ENCODE measurements around the gene CMC2.

Gene CMC2

DNA sequence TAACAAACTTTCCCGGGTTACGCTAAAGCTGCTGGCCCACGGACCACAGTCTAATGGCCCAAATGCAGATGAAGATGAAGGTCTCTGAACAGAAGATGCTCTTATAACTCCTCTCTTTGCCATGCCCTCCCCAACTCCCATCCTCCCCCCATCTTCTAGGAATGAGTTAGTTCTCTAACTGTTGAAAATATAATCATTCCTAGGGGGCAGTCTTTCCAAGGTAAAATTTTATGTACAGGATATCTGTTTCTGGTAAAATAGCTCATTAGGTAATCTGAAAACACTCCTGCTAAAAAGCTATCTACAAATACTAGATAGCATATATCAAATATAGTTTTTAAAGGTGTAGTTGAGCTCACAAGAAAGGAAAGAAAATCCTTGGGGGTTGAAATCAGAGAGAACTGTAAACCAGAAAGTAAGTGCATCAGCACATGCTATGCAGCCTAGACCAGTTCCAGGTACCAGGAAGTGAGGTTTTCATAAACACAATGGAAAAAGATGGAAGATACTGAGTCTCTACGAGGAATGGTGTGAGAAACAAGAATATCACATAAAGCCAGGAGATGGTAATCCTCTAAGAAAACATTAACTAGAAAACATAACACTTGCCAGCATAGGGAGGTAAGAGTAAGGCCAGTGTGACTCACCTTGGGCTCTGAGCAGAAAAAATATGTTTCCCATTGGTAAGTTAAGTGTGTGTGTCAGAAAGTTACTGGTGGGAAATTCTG, 38.1 kb downstream of the CMC2 start:
- H4K20me1 ChIP-seq (ENCODE audit: insufficient read depth, low read length) = no peaks in the 10 kb centered on the region
- no peaks in the 10 kb centered on the region for H3K9me3 ChIP-seq (replicated peaks; ENCODE audit: insufficient read depth, low read length)
- H2AFZ ChIP-seq (ENCODE audit: low read length) = no peak overlapping the region
- no peaks in the 10 kb centered on the region for H3K9me2 ChIP-seq (replicated peaks; ENCODE audit: insufficient read depth, low read length)
- H3K27ac ChIP-seq (ENCODE audit: low read length) = no peak overlapping the region
- DNase-seq = no peak
- no peaks in the 10 kb centered on the region for H3K4me1 ChIP-seq (ENCODE audit: low read length)
- no peaks in the 10 kb centered on the region for H3F3A ChIP-seq (ENCODE audit: insufficient read depth, low read length)
- no peak overlapping the region for H3K9ac ChIP-seq (ENCODE audit: low read length)
- no peaks in the 10 kb centered on the region for H3K27me3 ChIP-seq (replicated peaks; ENCODE audit: insufficient read depth, low read length)
- no peak for TF ChIP-seq CTCF (IDR thresholded peaks at IDR 0.05; ENCODE audit: low read length)
- no peak for TF ChIP-seq EZH2 (optimal IDR thresholded peaks at IDR 0.05; ENCODE audit: low read depth, low read length)
- TF ChIP-seq EZH2phosphoT487 (IDR thresholded peaks at IDR 0.05; ENCODE audit: low read length) = no peak
- H3K4me3 ChIP-seq (ENCODE audit: low read length) = no peak overlapping the region
- no peaks in the 10 kb centered on the region for H3K36me3 ChIP-seq (replicated peaks; ENCODE audit: insufficient read depth, low read length)
- H3K79me2 ChIP-seq (ENCODE audit: low read length) = no peaks in the 10 kb centered on the region
- no peak overlapping the region for H3K4me2 ChIP-seq (ENCODE audit: low read depth, low read length)

DNA sequence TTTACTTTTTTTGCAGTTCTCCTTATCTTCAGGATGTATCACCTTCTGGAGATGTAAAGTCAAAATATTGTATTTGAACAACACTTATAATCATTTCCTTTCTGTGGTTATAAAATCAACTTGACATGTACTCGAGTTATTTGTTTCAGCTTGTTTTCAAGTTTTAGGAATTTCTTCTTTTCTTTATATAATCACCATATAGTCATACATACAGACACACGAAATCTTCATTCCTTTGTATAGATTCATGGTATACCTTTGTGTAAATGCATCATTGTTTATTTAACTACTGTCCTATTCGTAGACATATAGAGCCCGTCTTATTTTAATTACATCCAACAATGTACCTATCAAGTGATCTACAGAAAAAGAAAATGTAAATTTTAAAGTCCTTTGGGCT, 40.1 kb downstream of the CMC2 start:
- Histone ChIP-seq H3K4me2 (ENCODE audit: low read depth, low read length) (no peak overlapping the region), H3K9me3 (replicated peaks; ENCODE audit: insufficient read depth, low read length) (no peaks in the 10 kb centered on the region), H3K27ac (ENCODE audit: low read length) (no peak overlapping the region), H2AFZ (ENCODE audit: low read length) (no peak overlapping the region), H4K20me1 (ENCODE audit: insufficient read depth, low read length) (no peaks in the 10 kb centered on the region), H3K79me2 (ENCODE audit: low read length) (no peaks in the 10 kb centered on the region), H3K9ac (ENCODE audit: low read length) (no peak overlapping the region), H3F3A (ENCODE audit: insufficient read depth, low read length) (no peaks in the 10 kb centered on the region), H3K9me2 (replicated peaks; ENCODE audit: insufficient read depth, low read length) (no peaks in the 10 kb centered on the region), H3K36me3 (replicated peaks; ENCODE audit: insufficient read depth, low read length) (no peaks in the 10 kb centered on the region), H3K4me3 (ENCODE audit: low read length) (no peak overlapping the region), H3K4me1 (ENCODE audit: low read length) (no peaks in the 10 kb centered on the region), H3K27me3 (replicated peaks; ENCODE audit: insufficient read depth, low read length) (no peaks in the 10 kb centered on the region)
- TF ChIP-seq CTCF (IDR thresholded peaks at IDR 0.05; ENCODE audit: low read length) (no peak), EZH2 (optimal IDR thresholded peaks at IDR 0.05; ENCODE audit: low read depth, low read length) (no peak), EZH2phosphoT487 (IDR thresholded peaks at IDR 0.05; ENCODE audit: low read length) (no peak)
- no peak for DNase-seq

DNA sequence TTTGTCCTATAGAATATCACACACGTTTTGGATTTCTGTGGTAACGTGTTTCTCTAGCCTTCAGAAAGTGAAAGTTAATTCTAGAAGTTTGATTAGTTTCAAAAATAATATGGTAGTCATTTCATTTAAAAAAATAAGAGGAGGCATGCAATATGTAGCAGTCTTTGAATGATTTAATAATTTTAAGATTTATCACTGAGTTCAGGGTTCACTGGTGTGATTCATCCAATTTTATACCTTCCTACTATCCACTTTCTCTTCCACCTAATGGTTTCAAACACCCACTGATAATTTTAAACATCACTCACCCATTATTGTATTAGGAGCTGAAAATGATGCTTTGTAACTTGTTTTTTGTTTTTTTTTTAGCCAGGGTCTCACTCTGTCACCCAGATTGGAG, 42.3 kb downstream of the CMC2 start:
- no peaks in the 10 kb centered on the region for H3K9me3 ChIP-seq (replicated peaks; ENCODE audit: insufficient read depth, low read length)
- no peaks in the 10 kb centered on the region for H3K9me2 ChIP-seq (replicated peaks; ENCODE audit: insufficient read depth, low read length)
- H3K36me3 ChIP-seq (replicated peaks; ENCODE audit: insufficient read depth, low read length) = no peaks in the 10 kb centered on the region
- no peaks in the 10 kb centered on the region for H3K4me1 ChIP-seq (ENCODE audit: low read length)
- no peak overlapping the region for H2AFZ ChIP-seq (ENCODE audit: low read length)
- H3K9ac ChIP-seq (ENCODE audit: low read length) = no peak overlapping the region
- H3K4me3 ChIP-seq (ENCODE audit: low read length) = no peak overlapping the region
- no peak overlapping the region for H3K4me2 ChIP-seq (ENCODE audit: low read depth, low read length)
- H3K79me2 ChIP-seq (ENCODE audit: low read length) = no peaks in the 10 kb centered on the region
- no peaks in the 10 kb centered on the region for H3K27me3 ChIP-seq (replicated peaks; ENCODE audit: insufficient read depth, low read length)
- H3K27ac ChIP-seq (ENCODE audit: low read length) = no peak overlapping the region
- H3F3A ChIP-seq (ENCODE audit: insufficient read depth, low read length) = no peaks in the 10 kb centered on the region
- no peak for TF ChIP-seq EZH2 (optimal IDR thresholded peaks at IDR 0.05; ENCODE audit: low read depth, low read length)
- no peak for TF ChIP-seq CTCF (IDR thresholded peaks at IDR 0.05; ENCODE audit: low read length)
- TF ChIP-seq EZH2phosphoT487 (IDR thresholded peaks at IDR 0.05; ENCODE audit: low read length) = no peak
- H4K20me1 ChIP-seq (ENCODE audit: insufficient read depth, low read length) = no peaks in the 10 kb centered on the region
- no peak for DNase-seq
